SH-SY5Y (cell line): ENCODE measurements around the gene TRABD2B.

Experiments used
- GATA2 ChIP-seq: IDR thresholded peaks from 2 replicates; pipeline ENCODE4 v1.6.1; 2011; ENCODE audit warnings: mild to moderate bottlenecking, low read depth, low read length
- GATA3 ChIP-seq: IDR thresholded peaks from 2 replicates; pipeline ENCODE4 v1.6.1; 2011; ENCODE audit warnings: low read depth, mild to moderate bottlenecking, low read length, moderate library complexity

GRCh38 chr1:47849005-47849521 is 148.1 kb downstream of the TRABD2B start:
- peak; percentile 97 for TF ChIP-seq GATA2
- peak; percentile 98 for TF ChIP-seq GATA3
